ENCODE measurements around the gene LIPE.
A peak's percentile ranks its signal among the peaks of the same experiment; 100 is the strongest.

The LIPE gene

GRCh38 chr19:42397263-42398166 lies 29.7 kb downstream of the LIPE start:
- DNase-seq (ENCODE audit: low read depth, low spot score), result no peak
- H3K4me3 ChIP-seq (ENCODE audit: low read length), result no peak overlapping the region

- H3K4me3 ChIP-seq (ENCODE audit: low read length), result no peak overlapping the region
- DNase-seq (ENCODE audit: low read depth, low spot score), result no peak
Observed at GRCh38 chr19:42396381-42397262, 30.6 kb downstream of the LIPE start.

- no peak overlapping the region for H3K4me3 ChIP-seq (ENCODE audit: low read length)
- no peak for DNase-seq (ENCODE audit: low read depth, low spot score)
Observed at GRCh38 chr19:42394751-42395150, 32.4 kb downstream of the LIPE start.

- DNase-seq (ENCODE audit: low read depth, low spot score), result no peak
- no peak overlapping the region for H3K4me3 ChIP-seq (ENCODE audit: low read length)
Observed at GRCh38 chr19:42392165-42392564, 35.0 kb downstream of the LIPE start.

- DNase-seq (ENCODE audit: low read depth, low spot score), result no peak
Observed at GRCh38 chr19:42389899-42390298, 37.3 kb downstream of the LIPE start, which contains the start of gene CNFN. CNFN (minus strand) TSS chr19:42390297; CDS start chr19:42389037, 1,260 bp downstream.

GRCh38 chr19:42388851-42389489 lies 38.2 kb downstream of the LIPE start:
- DNase-seq (ENCODE audit: low read depth, low spot score), result no peak
- no peak overlapping the region for H3K4me3 ChIP-seq (ENCODE audit: low read length)

More at GRCh38 chr19:42389899-42390298, 37.3 kb downstream of the LIPE start, which contains the start of gene CNFN:
- H3K4me3 ChIP-seq (ENCODE audit: low read length), result no peak within 1 kb of the TSS

GRCh38 chr19:42386974-42387707 lies 40.0 kb downstream of the LIPE start:
- peak overlapping the region; percentile 49 for H3K4me3 ChIP-seq (ENCODE audit: low read length)
- DNase-seq (ENCODE audit: low read depth, low spot score), result peak; percentile 28

GRCh38 chr19:42380155-42380554 lies 47.0 kb downstream of the LIPE start:
- DNase-seq (ENCODE audit: low read depth, low spot score), result no peak
- H3K4me3 ChIP-seq (ENCODE audit: low read length), result no peak overlapping the region

- no peak for DNase-seq (ENCODE audit: low read depth, low spot score)
- H3K4me3 ChIP-seq (ENCODE audit: low read length), result no peak overlapping the region
Observed at GRCh38 chr19:42378225-42379215, 48.7 kb downstream of the LIPE start.

GRCh38 chr19:42376177-42376555 lies 51.0 kb downstream of the LIPE start:
- H3K4me3 ChIP-seq (ENCODE audit: low read length), result no peak overlapping the region
- DNase-seq (ENCODE audit: low read depth, low spot score), result no peak

GRCh38 chr19:42375415-42376176 lies 51.6 kb downstream of the LIPE start:
- no peak for DNase-seq (ENCODE audit: low read depth, low spot score)
- H3K4me3 ChIP-seq (ENCODE audit: low read length), result no peak overlapping the region

GRCh38 chr19:42374826-42375376 lies 52.3 kb downstream of the LIPE start:
- no peak for DNase-seq (ENCODE audit: low read depth, low spot score)
- H3K4me3 ChIP-seq (ENCODE audit: low read length), result no peak overlapping the region

GRCh38 chr19:42370626-42371175 lies 56.5 kb downstream of the LIPE start:
- no peak for DNase-seq (ENCODE audit: low read depth, low spot score)
- H3K4me3 ChIP-seq (ENCODE audit: low read length), result no peak overlapping the region

- DNase-seq (ENCODE audit: low read depth, low spot score), result no peak
Observed at GRCh38 chr19:42370068-42370520, 57.1 kb downstream of the LIPE start.

GRCh38 chr19:42369433-42370067 lies 57.6 kb downstream of the LIPE start:
- no peak for DNase-seq (ENCODE audit: low read depth, low spot score)
- H3K4me3 ChIP-seq (ENCODE audit: low read length), result no peak overlapping the region

More at GRCh38 chr19:42370068-42370520, 57.1 kb downstream of the LIPE start:
- H3K4me3 ChIP-seq (ENCODE audit: low read length), result no peak overlapping the region

- DNase-seq (ENCODE audit: low read depth, low spot score), result no peak
Observed at GRCh38 chr19:42368765-42369164, 58.4 kb downstream of the LIPE start.

More at GRCh38 chr19:42368765-42369164, 58.4 kb downstream of the LIPE start:
- no peak overlapping the region for H3K4me3 ChIP-seq (ENCODE audit: low read length)

All from Jurkat, Clone E6-1 (cell line).